KG1 (cell line): ENCODE results near the gene PBX1.

Source experiments
- DNase-seq: peaks from one replicate; lab custom pipeline; 2025; lab: John Stamatoyannopoulos, UW

PBX1 gene

DNA sequence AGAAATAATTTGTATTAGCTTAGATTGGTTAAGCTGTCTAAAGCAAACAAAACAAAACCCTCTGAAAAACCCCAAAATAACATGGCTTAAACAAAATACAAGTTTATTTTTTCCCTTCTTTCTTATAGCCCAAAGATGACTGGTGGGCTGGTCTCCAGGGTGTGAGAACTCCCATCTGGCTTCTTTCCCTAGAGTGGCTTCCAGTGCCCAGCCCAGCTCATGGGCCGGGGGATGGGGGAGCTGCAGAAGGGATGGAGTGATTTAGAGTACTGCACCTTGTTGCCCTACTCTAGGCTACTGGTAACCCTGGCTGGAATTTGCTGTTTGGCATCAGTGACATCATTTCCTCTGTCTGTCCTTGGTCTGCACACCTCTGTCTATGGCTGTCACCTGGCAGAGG is 223.0 kb downstream of the PBX1 start:
- no peak for DNase-seq

DNA sequence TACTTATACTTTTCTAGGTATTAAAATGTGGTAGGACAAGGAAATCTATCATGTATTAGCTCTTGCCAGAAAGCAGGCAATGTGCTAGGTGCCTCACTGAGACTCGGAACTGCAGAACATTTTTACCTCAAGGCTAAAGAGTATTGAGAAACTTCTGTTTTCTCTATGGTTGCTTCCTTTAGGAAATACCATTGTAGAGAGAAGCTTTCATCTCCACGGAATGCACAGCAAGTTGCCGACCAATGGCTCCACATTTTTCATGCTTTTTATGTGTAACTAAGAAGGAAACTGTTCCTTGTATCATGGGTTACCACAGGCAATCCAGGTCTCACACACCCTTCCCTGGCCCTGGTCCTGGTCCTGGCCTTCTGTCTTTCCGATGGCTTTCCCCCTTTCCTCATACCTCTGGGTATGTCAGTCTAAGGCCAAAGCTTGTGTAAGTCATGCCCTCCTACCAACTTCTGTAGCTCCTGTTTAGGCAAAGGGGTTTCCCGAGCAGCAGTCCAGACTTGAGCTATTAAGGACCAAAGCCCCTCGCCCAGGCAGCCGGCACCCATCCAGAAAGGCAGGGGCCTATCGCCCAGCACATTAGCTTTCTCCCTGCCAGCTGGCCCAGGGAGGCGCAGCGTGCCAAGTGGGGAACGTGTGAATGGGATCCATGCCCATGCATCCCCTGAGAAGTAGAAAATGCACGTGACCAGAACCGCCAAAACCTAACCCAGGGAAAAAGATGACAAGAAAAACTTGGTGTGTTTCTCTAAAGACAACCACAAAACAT is 225.0 kb downstream of the PBX1 start:
- no peak for DNase-seq

DNA sequence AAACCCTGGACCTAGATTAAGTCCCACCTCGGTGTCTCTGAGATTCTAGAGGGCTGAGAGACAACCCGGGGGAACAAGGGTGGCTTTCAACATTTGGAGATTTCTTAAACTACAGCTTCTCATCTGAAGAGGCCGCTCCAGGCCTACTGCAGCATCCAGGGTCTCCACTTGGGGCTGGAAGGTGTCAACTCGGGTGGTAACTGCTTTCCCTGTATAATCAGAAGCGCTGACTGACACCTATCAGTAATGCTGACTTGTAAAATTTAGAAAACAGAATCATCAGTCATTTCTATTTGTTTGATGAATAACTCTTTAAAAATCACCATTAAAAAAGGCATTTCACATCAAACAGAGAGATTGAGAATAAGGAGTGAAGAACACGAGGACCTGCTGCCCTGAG is 226.0 kb downstream of the PBX1 start:
- DNase-seq, result no peak

DNA sequence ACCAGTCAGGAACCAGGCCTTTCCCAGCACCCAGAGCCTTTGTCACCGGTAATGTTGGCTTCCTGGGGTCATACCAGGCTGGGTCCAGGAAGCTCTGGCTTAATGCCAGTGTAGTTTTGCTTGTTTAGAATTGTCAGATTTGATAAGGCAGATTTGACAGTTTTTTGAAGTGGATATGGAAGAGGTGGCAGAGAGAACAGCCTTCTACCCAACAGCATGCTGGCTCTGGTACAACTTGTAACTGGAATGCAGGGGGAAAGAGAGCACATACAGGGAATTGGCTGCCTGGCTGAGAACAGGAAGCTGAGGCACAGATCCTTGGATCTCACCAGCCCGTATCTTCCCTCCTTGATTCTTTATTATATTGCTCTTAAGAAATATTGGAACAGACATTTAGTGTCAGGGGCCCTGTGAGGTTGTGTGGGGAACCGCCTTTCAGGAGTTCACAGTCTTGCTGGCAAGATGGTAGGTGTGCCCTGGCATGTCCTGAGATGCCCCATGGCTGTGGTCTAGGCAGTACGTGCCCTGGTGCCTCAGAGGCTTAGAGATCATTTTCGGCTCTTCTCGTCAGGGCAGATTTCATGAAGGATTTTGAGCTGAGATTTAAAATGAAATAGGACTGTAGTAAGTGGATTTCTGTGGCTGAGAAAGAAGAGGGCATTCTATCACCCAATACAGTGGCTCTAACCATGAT is 227.0 kb downstream of the PBX1 start:
- DNase-seq, result no peak

DNA sequence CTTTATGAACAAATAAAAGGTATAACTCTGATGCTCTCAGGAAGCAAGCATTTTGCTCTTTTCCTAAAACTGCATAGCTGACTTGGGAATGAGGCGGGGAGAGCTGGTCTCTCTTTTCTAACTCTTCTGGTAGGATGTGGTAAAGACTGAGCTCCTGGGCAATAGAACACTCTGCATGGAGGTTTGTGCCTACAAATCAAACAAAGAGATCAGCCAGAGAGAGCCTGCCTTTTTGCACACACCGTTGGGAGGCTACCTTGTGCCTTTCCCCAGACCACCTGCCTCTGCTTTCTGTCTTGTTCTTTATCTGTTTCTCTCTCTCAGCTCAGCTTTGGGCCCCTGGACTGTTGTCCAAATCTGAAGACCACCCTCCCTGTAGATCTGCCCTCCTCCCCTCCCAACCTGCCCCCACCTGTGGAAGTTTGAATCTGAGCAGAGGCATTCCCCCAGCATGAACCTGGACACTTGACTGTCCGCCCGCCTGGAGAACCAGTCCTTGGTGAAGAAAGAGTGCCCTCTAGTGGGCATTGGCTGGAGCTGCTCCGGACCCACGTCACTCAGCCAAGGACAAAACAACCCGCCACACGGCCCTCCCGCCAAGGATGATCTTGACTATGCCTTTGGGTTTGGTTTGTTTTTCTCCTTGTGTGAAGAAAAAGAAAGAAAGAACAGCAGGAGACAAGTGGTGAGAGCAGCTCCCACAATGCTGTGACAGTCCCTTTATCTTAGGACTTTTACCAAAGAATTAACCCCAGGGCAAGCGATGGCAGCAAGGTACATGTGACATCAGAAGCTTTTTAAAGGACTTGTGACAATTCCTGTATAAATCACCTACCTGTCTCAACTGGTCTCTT is 228.2 kb downstream of the PBX1 start:
- peak; percentile 27 for DNase-seq

DNA sequence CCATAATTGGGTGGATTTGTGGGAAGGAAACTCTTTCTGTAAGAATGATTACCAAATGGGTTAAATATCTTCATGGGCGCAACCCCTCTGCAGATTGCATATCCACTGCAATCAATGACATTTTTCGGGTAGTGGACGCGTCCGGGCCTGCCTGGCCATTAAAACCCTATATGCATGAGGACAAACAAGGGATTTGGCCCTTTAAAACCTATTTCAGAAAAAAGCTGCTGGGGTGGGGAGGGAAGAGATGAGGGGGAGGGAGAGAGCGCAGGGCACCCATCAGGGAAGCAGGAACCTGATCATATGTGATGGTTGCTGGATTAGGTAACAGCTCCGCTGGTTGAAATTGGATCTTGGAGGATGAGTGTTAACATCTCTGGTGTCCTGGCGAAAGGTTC is 228.8 kb downstream of the PBX1 start:
- no peak for DNase-seq

DNA sequence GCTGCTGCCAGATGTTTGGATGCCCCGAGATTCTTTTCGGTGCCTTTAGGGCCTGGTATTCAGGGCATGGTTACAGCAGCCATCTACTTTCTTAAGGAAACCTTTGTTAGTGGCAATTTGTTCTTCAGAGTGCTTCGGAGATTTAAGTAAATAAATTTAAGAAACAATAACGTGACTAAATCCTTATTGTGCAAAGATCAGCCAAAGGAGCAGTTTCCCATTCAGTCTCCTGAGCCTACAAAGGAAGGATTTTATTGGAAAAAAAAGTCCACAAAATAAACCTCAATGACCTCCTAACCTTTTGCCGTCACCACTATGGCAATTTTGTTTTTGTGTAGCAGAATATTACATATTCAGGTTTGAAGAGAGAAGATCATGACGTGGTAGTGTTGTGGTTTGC is 231.1 kb downstream of the PBX1 start:
- DNase-seq, result no peak

DNA sequence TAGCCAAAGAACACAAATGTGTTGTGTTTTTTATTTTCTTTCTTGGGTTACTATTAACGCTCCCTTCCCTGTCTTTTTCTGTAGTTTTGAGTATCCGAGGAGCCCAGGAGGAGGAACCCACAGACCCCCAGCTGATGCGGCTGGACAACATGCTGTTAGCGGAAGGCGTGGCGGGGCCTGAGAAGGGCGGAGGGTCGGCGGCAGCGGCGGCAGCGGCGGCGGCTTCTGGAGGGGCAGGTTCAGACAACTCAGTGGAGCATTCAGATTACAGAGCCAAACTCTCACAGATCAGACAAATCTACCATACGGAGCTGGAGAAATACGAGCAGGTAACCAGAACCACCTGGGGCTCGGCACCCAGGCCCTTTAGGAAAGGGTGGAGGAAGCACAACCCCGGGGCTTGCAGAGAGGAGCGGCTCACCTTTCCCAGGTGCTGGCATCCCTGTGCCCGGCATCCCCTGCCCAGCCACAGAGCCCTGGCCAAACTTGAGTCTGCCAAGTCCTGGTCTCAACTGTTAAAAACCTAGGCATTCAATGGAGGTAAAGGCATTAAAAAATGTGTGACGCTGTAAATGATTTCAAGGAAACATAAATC is 233.5 kb downstream of the PBX1 start:
- DNase-seq, result no peak

DNA sequence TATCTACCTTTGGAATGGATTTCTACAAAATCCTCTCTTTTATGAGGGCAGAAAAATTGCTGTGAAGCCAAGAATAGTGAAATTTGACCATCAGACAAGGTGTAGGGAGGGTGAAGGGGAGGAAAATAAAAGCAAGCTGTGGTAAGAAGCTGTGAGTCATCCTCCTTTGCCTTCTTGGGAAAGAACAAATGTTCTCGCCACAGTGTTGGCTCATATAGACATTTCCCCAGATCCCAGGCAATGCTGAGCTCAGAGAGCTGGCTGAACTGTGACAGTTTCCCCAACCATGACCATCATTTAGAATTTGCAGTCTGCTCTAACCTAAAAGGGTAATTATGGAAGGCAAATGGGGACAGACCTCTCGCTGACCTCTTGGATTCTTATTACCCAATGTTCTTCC is 235.4 kb downstream of the PBX1 start:
- DNase-seq, result no peak

DNA sequence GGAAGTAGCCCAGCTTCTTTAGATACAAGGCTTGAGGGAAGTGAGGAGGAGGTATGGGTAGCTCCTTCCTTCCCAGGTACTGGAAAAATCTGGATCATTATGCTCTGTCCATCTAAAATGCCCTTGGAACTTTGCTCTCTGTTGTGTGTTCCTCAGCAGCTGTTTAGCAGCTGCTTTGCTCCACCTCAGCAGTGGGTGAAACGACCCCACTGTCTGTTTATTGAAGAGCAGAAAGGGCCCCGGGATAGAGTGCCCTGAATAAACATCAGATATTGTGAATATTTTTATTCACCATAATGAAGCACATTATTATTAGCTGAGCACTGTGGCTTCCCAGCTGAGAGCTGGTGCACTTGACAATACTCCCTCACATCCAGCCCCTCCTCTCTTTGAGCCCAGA is 237.9 kb downstream of the PBX1 start:
- DNase-seq, result no peak

DNA sequence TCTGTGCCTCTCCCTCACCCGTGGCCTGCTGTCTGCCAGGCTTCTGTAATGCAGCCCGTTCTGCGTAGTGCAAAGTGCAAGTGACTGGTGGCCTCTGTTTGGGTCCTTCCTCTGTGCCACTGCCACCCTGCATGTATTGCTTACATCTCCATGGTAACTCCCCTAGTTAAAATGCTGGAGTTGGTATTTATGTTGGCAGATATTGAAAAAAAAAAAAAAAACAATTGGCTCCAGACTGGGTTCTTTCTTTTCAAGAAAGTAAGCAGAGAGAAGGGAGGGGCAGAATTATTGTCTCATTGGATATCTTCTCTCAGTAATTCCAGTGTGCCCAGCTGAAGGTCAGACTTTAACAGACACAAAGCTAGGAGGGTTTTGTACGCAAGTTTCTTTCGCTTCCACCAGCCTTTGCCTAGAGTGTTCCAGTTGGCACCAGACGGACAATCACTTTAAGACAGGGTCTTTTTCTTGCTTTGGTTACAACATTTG is 242.3 kb downstream of the PBX1 start:
- no peak for DNase-seq

DNA sequence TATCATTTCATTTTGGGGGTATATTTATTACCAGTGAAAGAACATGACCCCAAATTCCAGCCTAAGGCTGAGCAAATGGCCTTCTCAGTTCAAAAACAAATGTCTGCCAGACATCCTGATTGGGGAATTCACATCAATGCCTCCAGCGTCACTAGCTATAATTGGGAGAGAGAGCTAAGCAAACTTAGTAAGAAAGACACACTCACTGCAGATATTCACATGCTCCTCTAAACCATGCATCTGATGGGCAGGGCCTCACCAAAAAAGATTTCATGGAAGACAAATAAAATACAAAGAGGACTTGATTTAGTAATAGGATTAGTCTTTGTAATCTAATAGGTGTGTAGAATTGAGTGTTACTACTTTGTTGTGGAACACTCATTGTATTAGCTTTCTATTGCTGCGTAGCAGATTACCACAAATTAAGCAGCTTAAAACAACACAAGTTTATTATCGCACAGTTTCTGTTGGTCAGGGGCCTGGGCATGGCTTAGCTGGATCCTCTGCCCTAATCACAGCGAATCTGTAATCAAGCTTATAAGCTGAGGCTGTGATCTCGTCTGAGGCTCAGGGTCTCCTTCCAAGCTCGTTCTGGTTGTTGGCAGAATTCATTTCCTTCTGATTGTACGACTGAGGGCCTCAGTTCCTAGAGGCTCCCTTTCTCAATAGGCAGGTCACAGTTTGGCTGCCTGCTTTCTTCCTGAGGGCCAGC is 243.0 kb downstream of the PBX1 start:
- DNase-seq, result no peak

DNA sequence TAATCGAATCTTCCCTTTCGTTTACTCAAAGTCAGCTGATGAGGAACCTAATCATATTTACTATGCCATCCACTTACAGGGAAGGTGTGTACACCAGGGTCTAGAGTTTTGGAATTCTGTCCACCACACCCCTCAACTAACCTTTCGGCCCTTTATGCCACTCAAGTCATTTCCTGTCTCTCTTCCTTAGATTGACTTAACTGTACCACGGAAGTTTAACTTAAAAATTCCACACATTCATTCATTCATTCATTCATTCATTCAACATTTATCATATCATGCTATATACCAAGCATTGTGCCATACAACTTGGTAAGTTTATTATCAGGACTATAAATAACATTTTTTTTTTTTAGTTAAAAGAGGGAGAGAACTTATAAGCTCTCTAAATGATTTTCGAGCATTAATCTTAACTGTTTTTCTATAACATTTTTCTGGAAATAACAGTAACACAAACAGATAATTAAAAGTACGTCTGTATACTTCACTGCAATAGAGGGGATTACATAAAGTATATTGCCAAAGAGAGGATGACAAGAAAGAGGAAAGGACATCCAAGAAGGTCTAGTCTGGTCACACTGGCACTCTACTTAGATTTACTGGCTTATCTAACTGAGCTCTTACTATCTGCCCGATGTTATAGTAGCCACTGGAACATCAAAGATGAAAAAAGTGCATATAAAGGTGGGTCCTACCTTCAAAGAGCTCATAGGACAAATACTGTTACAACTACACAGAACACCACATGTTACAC is 243.7 kb downstream of the PBX1 start:
- DNase-seq, result no peak

DNA sequence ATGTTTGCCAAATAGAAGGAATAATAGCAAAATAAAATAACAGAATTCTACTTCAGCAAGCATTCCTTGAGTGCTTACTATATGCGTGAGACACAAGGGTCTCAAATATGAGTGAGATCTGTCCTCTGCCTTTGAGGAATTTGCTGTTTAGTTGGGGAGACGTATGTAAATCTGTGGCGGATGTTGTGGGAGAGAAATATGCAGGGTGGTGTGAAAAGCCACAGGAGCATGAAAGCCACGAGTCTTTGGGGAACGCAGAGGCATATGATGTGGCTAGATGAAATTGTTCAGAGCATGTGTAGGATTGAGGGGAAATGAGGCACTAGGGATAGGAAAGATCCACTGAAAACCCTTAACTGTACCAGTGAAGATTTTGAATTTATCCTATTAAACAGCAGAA is 244.4 kb downstream of the PBX1 start:
- DNase-seq, result no peak

DNA sequence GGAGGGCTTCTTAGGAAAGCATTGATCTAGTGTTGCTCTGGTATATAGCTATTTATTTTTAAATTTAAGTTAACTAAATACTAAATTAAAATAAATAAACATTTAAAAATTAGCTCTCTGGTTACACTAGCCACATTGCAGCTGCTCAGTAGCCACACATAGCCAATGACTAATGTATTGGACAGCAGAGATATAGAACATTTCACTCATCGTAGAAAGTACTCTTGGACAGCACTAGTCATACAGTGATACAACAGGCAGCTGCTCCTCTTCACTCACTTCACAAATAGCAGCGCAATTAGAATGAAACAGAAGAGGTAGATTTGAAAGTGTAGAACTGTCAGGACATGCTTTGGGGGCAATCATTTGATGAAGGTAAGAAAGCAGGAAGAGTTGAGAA is 245.4 kb downstream of the PBX1 start:
- DNase-seq, result no peak

DNA sequence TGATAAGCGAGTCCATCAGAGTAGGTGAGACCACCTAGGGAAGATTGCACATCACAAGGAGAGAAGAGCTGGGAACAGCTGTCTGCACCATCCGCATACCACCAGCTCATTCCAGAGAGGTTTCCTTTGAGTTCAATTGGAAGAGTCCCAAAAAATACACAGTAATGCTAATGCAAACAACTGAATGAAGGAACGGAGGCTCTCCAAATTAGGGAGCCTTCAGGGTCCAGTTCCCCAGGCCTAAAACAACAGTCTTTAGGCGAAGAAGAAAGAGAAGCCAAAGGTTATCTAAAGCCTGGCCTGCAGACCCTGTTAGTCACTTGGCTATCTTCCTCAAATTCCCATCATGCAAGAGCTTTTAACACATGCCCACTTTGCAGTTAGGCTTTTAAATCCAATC is 246.4 kb downstream of the PBX1 start:
- no peak for DNase-seq

DNA sequence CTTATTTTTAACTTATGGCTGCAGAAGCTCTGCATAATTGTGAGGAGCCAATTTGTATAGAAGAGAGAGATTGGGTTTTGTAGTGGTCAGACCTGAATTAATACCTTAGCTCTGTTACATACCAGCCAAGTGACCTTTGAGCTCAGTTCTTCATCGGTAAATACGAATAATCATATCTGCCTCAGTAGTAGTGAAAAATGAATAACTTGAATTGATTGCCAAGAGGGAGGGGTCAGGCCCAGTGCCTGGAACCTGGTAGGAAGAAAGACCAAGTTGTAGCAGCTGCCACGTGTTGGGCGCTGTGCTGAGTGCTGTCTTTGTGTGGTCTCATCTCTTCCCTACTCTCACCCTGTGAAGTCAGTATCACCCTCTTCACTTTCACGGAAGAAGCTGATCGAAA is 247.5 kb downstream of the PBX1 start:
- no peak for DNase-seq

DNA sequence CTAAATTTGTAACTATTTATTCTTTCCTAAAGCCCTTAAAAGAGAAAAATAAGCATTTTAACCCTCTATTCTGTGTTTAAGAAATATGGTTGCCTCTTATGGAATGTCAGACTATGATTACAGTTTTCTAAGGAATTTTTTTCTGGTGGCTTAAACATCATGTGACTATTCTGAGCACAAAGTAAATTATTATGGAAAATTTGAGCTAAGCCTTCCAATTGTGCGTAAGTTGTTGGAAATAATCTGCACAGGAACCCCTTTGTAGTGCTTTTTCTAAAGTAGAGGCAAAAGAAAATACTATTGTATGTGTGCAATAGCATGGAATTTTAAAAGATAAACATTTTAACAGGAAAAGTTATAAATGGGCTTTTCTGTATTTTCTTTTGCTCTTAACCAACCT is 254.8 kb downstream of the PBX1 start:
- DNase-seq, result no peak

DNA sequence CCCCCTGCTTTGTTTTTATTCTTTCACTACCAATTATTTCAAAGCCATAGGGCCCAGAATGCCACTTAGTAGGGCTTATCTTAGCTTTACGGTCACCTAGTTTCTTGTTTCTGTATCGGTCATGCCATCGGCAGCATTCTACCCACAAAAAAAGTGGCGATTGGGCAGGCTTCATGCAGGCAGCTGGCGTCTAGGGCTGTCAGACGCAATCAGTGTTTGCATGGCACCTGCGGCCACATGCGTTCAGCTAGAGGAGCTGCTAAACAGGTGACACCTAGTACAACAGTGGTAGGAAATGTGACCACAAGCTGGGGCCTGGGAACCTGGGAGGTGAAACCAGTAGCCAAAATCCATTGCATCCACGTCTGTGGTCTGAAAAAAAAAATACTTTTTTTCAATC is 262.7 kb downstream of the PBX1 start:
- no peak for DNase-seq

DNA sequence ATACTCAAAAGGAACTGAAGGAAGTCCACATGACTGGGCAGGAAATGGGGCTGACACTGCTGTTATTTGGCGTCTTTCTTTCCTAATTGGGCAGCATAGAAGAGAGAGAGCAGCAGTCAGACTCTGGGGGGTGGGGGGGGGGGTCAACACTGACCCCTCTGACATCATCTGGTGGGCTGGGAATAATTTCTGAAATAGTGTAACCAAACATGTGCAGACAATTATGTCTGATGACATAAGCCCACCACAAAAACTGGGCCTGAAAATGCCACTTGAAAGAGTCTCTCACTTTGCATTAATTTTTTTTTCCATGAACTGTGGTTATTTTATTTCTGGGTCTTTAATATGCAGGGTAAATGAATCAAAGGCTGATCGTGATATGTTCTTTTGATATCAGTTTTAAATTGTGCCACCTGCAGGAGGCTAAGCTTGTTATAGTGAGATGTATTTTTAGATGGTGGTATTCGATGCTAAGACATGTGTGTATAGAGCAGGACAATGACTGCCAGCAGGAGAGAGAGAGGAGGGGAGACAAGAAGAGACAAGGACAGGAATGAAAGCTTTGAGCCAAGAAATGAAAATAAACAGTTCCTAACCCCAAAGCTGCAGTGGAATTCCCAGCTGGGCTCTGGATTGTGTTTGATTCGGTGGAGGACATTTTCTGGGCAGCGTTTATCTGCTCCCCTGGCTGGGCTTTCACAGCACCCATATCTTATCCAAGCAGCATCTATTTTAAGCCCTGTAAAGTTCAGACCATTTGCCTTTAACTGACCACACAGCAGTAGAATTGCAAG is 264.7 kb downstream of the PBX1 start:
- no peak for DNase-seq
